Nephron progenitor cell (in vitro differentiated cells): ENCODE data around the gene KCNT1.

Source experiments
- DNase-seq: peaks from one replicate; pipeline ENCODE4 v3.0.0; 2021
- H3K27ac Mint-ChIP-seq: 2 replicates; pipeline ENCODE4 v1.8.0; 2021; ENCODE audit warnings: mild to moderate bottlenecking, moderate library complexity, mixed read lengths
- H3K27me3 Mint-ChIP-seq: 2 replicates; pipeline ENCODE4 v1.8.0; 2021; ENCODE audit warnings: mild to moderate bottlenecking, low read depth, mixed read lengths; ENCODE audit not compliant: poor library complexity
- H3K36me3 Mint-ChIP-seq: 2 replicates; pipeline ENCODE4 v1.8.0; 2021; ENCODE audit warnings: low read depth, mixed read lengths
- H3K4me1 Mint-ChIP-seq: 2 replicates; pipeline ENCODE4 v1.8.0; 2021; ENCODE audit warnings: mixed read lengths
- H3K4me3 Mint-ChIP-seq: 2 replicates; pipeline ENCODE4 v1.8.0; 2021; ENCODE audit warnings: mild to moderate bottlenecking, moderate library complexity, mixed read lengths
- H3K9me3 Mint-ChIP-seq: 2 replicates; pipeline ENCODE4 v1.8.0; 2021; ENCODE audit warnings: mild to moderate bottlenecking, moderate library complexity, mixed read lengths
- TF ChIP-seq, protein P1 (sequence below): fragments of 200-600 bp; sonication (generic); IDR thresholded peaks from 2 replicates; pipeline ENCODE4 v1.5.0; 2021; ENCODE audit warnings: antibody characterized with exemption

KCNT1 gene

GRCh38 chr9:135774794-135775525 lies 73.0 kb downstream of the KCNT1 start:
- H3K4me1 Mint-ChIP-seq: peaks cover 13% of the 10 kb centered on the region
- H3K9me3 Mint-ChIP-seq: no peaks in the 10 kb centered on the region
- DNase-seq: no peak
- no peak overlapping the region for H3K4me3 Mint-ChIP-seq
- peaks cover 9% of the 10 kb centered on the region for H3K27me3 Mint-ChIP-seq
- TF ChIP-seq, protein P1, sequence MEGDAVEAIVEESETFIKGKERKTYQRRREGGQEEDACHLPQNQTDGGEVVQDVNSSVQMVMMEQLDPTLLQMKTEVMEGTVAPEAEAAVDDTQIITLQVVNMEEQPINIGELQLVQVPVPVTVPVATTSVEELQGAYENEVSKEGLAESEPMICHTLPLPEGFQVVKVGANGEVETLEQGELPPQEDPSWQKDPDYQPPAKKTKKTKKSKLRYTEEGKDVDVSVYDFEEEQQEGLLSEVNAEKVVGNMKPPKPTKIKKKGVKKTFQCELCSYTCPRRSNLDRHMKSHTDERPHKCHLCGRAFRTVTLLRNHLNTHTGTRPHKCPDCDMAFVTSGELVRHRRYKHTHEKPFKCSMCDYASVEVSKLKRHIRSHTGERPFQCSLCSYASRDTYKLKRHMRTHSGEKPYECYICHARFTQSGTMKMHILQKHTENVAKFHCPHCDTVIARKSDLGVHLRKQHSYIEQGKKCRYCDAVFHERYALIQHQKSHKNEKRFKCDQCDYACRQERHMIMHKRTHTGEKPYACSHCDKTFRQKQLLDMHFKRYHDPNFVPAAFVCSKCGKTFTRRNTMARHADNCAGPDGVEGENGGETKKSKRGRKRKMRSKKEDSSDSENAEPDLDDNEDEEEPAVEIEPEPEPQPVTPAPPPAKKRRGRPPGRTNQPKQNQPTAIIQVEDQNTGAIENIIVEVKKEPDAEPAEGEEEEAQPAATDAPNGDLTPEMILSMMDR: no peak
- H3K36me3 Mint-ChIP-seq: no peaks in the 10 kb centered on the region
- H3K27ac Mint-ChIP-seq: no peak overlapping the region

GRCh38 chr9:135775911-135776310 lies 73.9 kb downstream of the KCNT1 start:
- TF ChIP-seq, protein P1: no peak
- no peak for DNase-seq
- Mint-ChIP-seq H3K27ac (no peak overlapping the region), H3K4me3 (no peak overlapping the region), H3K36me3 (no peaks in the 10 kb centered on the region), H3K4me1 (peaks cover 13% of the 10 kb centered on the region), H3K27me3 (peaks cover 13% of the 10 kb centered on the region), H3K9me3 (no peaks in the 10 kb centered on the region)

- no peak for DNase-seq
- H3K9me3 Mint-ChIP-seq: no peaks in the 10 kb centered on the region
- no peaks in the 10 kb centered on the region for H3K36me3 Mint-ChIP-seq
- H3K4me3 Mint-ChIP-seq: no peak overlapping the region
- peaks cover 15% of the 10 kb centered on the region for H3K27me3 Mint-ChIP-seq
- H3K27ac Mint-ChIP-seq: no peak overlapping the region
- peaks cover 13% of the 10 kb centered on the region for H3K4me1 Mint-ChIP-seq
- TF ChIP-seq, protein P1: no peak
Measured at GRCh38 chr9:135776893-135777622, 75.1 kb downstream of the KCNT1 start.

GRCh38 chr9:135777623-135778177 lies 75.7 kb downstream of the KCNT1 start:
- Mint-ChIP-seq H3K36me3 (no peaks in the 10 kb centered on the region), H3K4me3 (no peak overlapping the region), H3K27ac (no peak overlapping the region), H3K4me1 (peaks cover 18% of the 10 kb centered on the region), H3K9me3 (no peaks in the 10 kb centered on the region), H3K27me3 (peaks cover 22% of the 10 kb centered on the region)
- TF ChIP-seq, protein P1: no peak
- DNase-seq: no peak

GRCh38 chr9:135778421-135778820 lies 76.4 kb downstream of the KCNT1 start:
- Mint-ChIP-seq H3K36me3 (no peaks in the 10 kb centered on the region), H3K9me3 (no peaks in the 10 kb centered on the region), H3K4me1 (peaks cover 13% of the 10 kb centered on the region), H3K27me3 (peaks cover 26% of the 10 kb centered on the region), H3K27ac (no peak overlapping the region), H3K4me3 (no peak overlapping the region)
- no peak for DNase-seq
- TF ChIP-seq, protein P1: no peak
